ENCODE results near the gene ASNSD1. TPM values are rescaled to one million over a fixed set of nuclear protein-coding genes. Genes with fewer than 3 reads are reported as not detected.

The ASNSD1 gene
- total RNA-seq, 1 experiment from 2014 or later, result 14.8 TPM

- POLR2A ChIA-PET (ENCODE audit: unreplicated experiment), result no interaction called here
Observed at GRCh38 chr2:189625636-189626035, 35.6 kb upstream of the ASNSD1 start.

DNA sequence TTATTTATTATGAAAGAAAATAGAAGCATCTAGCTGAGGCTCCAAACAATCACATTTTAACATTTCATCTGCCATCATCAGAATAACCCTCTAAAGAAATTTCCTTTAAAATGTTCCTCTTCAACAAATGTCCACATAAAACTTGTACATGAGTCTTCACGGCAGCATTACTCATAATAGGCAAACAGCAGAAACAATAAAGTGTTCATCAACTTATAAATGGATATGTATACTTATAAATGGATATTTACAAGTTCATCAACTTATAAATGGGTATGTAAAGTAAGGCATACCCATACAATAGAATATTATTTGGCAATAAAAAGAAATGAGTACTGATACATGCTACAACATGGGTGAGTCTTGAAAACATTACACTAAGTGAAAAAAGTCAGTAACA is 33.5 kb upstream of the ASNSD1 start:
- ChIA-PET CTCF (interaction anchor here (0.7 kb wide), 1 partner anchor 150 kb away, joined by 3 read pairs; no protein-coding TSS in a partner anchor), POLR2A (ENCODE audit: unreplicated experiment) (no interaction called here)
- TF ChIP-seq EZH2 (IDR thresholded peaks at IDR 0.05; ENCODE audit: low read depth), result no peak
- TF ChIP-seq CTCF (conservative IDR thresholded peaks at IDR 0.05), result no peak
- Histone ChIP-seq H3K9me3 (ENCODE audit: insufficient read depth, low read depth) (no peaks in the 10 kb centered on the region), H3K79me2 (ENCODE audit: low read depth) (no peaks in the 10 kb centered on the region), H2AFZ (no peak overlapping the region), H3F3A (ENCODE audit: insufficient read depth, low read depth) (no peaks in the 10 kb centered on the region), H3K4me1 (replicated peaks; ENCODE audit: insufficient read depth) (peaks cover 12% of the 10 kb centered on the region), H3K27ac (no peak overlapping the region), H3K4me2 (no peak overlapping the region), H3K9me2 (ENCODE audit: insufficient read depth) (no peaks in the 10 kb centered on the region; the same call in 1 of the 2 replicates), H3K27me3 (ENCODE audit: insufficient read depth, low read depth) (no peaks in the 10 kb centered on the region), H3K36me3 (ENCODE audit: low read depth) (no peaks in the 10 kb centered on the region), H3K4me3 (no peak overlapping the region), H4K20me1 (ENCODE audit: insufficient read depth) (no peaks in the 10 kb centered on the region)
- no peak for DNase-seq
- intact Hi-C loops (cut with micrococcal nuclease; ENCODE audit: unreplicated experiment), result loop anchor here (2.0 kb wide), 1 partner anchor 75 kb away; no protein-coding TSS in a partner anchor
- BruUV-seq (replicated peaks), result no TSS peak

More at GRCh38 chr2:189625636-189626035, 35.6 kb upstream of the ASNSD1 start:
- Histone ChIP-seq H2AFZ (no peak overlapping the region), H3K9me3 (ENCODE audit: insufficient read depth, low read depth) (no peaks in the 10 kb centered on the region), H3F3A (ENCODE audit: insufficient read depth, low read depth) (no peaks in the 10 kb centered on the region), H3K27me3 (ENCODE audit: insufficient read depth, low read depth) (no peaks in the 10 kb centered on the region), H3K4me2 (no peak overlapping the region), H3K27ac (no peak overlapping the region), H3K36me3 (ENCODE audit: low read depth) (no peaks in the 10 kb centered on the region), H3K79me2 (ENCODE audit: low read depth) (no peaks in the 10 kb centered on the region), H4K20me1 (ENCODE audit: insufficient read depth) (no peaks in the 10 kb centered on the region), H3K4me1 (replicated peaks; ENCODE audit: insufficient read depth) (peaks cover 12% of the 10 kb centered on the region), H3K9me2 (ENCODE audit: insufficient read depth) (no peaks in the 10 kb centered on the region; the same call in 1 of the 2 replicates), H3K4me3 (no peak overlapping the region)
- no peak for DNase-seq
- CTCF ChIA-PET, result interaction anchor here (1.5 kb wide), 1 partner anchor 35 kb away, joined by 5 read pairs; no protein-coding TSS in a partner anchor
- intact Hi-C loops (cut with micrococcal nuclease; ENCODE audit: unreplicated experiment), result loop anchor here (2.0 kb wide), 1 partner anchor 73 kb away; no protein-coding TSS in a partner anchor
- TF ChIP-seq CTCF (conservative IDR thresholded peaks at IDR 0.05) (no peak), EZH2 (IDR thresholded peaks at IDR 0.05; ENCODE audit: low read depth) (no peak)
- no TSS peak for BruUV-seq (replicated peaks)

DNA sequence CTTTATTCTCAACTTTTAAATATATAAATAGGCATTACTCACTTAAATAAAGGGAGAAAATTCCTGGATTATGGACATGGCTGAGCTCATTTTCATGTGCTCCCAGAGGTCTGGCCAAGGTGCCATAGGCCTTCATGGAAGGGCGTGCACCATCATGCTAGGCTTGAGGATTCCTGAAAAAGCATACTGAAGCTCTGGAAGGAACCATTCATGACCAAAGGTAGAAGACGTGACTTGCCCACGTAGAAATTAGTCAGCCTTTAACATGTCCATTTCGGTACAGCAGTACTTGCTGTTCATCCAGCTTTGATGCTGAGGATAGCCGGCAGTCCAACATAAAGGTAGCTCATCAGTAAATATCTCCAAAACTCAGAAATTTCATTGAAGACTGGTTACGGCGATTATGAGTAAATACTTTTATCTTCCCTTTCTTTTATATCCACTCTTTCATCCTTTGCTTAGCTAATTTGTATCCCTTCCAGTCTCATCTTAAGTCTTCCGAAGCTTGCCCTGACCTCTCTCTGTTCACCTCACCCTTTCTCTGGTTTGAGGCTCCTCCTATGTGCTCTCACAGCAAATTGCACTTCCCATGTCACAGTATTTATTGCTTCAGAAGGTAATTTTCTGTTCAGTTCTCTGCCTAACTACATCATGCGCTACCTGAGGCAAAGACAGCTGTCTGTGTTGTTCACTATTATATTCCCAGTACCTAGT is 32.3 kb upstream of the ASNSD1 start:
- no peaks in the 10 kb centered on the region for H3K36me3 ChIP-seq (ENCODE audit: low read depth)
- H4K20me1 ChIP-seq (ENCODE audit: insufficient read depth), result no peaks in the 10 kb centered on the region
- H3K4me1 ChIP-seq (replicated peaks; ENCODE audit: insufficient read depth), result peaks cover 12% of the 10 kb centered on the region
- H3K9me2 ChIP-seq (ENCODE audit: insufficient read depth), result no peaks in the 10 kb centered on the region; the same call in 1 of the 2 replicates
- H3K9me3 ChIP-seq (ENCODE audit: insufficient read depth, low read depth), result no peaks in the 10 kb centered on the region
- POLR2A ChIA-PET (ENCODE audit: unreplicated experiment), result no interaction called here
- no peak overlapping the region for H3K4me2 ChIP-seq
- H2AFZ ChIP-seq, result no peak overlapping the region
- no peaks in the 10 kb centered on the region for H3K79me2 ChIP-seq (ENCODE audit: low read depth)
- H3K27ac ChIP-seq, result no peak overlapping the region
- no TSS peak for BruUV-seq (replicated peaks)
- no peaks in the 10 kb centered on the region for H3F3A ChIP-seq (ENCODE audit: insufficient read depth, low read depth)
- DNase-seq, result no peak
- intact Hi-C loops (cut with micrococcal nuclease; ENCODE audit: unreplicated experiment), result no loop called here
- TF ChIP-seq EZH2 (IDR thresholded peaks at IDR 0.05; ENCODE audit: low read depth) (no peak), CTCF (conservative IDR thresholded peaks at IDR 0.05) (no peak)
- H3K4me3 ChIP-seq, result no peak overlapping the region
- H3K27me3 ChIP-seq (ENCODE audit: insufficient read depth, low read depth), result no peaks in the 10 kb centered on the region
- CTCF ChIA-PET, result no interaction called here

Measured in PC-9 (cell line).